Measurements from ENCODE around the gene GUCD1.

GUCD1 gene

GRCh38 chr22:24541681-24542515 is 13.0 kb downstream of the GUCD1 start:
- TF ChIP-seq EZH2phosphoT487 (conservative IDR thresholded peaks at IDR 0.05; ENCODE audit: low read length) (no peak), CTCF (IDR thresholded peaks at IDR 0.05; ENCODE audit: insufficient read depth, low read length, poor library complexity, severe bottlenecking) (no peak)
- Histone ChIP-seq H3K27ac (ENCODE audit: low read depth, low read length) (no peak overlapping the region), H2AFZ (ENCODE audit: low read depth, low read length, severe bottlenecking) (no peak overlapping the region), H3K9ac (ENCODE audit: low read length) (no peak overlapping the region), H3K36me3 (ENCODE audit: low read length) (no peaks in the 10 kb centered on the region), H3K9me2 (replicated peaks; ENCODE audit: insufficient read depth, low read length) (no peaks in the 10 kb centered on the region), H4K20me1 (ENCODE audit: low read depth, low read length) (no peaks in the 10 kb centered on the region), H3K4me3 (ENCODE audit: insufficient read depth, low read length, poor library complexity, severe bottlenecking) (no peak overlapping the region), H3K27me3 (ENCODE audit: low read length) (no peaks in the 10 kb centered on the region), H3K4me2 (ENCODE audit: low read depth, low read length, poor library complexity, severe bottlenecking) (no peak overlapping the region), H3K79me2 (ENCODE audit: insufficient read depth, low read length) (no peaks in the 10 kb centered on the region), H3K9me3 (ENCODE audit: insufficient read depth, low read length) (no peaks in the 10 kb centered on the region), H3F3A (ENCODE audit: insufficient read depth) (no peaks in the 10 kb centered on the region)

- Histone ChIP-seq H4K20me1 (ENCODE audit: low read depth, low read length) (no peaks in the 10 kb centered on the region), H3K4me3 (ENCODE audit: insufficient read depth, low read length, poor library complexity, severe bottlenecking) (no peak overlapping the region), H3F3A (ENCODE audit: insufficient read depth) (no peaks in the 10 kb centered on the region), H3K27ac (ENCODE audit: low read depth, low read length) (no peak overlapping the region), H3K9me3 (ENCODE audit: insufficient read depth, low read length) (no peaks in the 10 kb centered on the region), H3K9ac (ENCODE audit: low read length) (no peak overlapping the region), H3K79me2 (ENCODE audit: insufficient read depth, low read length) (no peaks in the 10 kb centered on the region), H3K4me2 (ENCODE audit: low read depth, low read length, poor library complexity, severe bottlenecking) (no peak overlapping the region), H3K9me2 (replicated peaks; ENCODE audit: insufficient read depth, low read length) (no peaks in the 10 kb centered on the region), H2AFZ (ENCODE audit: low read depth, low read length, severe bottlenecking) (no peak overlapping the region), H3K27me3 (ENCODE audit: low read length) (no peaks in the 10 kb centered on the region), H3K36me3 (ENCODE audit: low read length) (no peaks in the 10 kb centered on the region)
- no peak for TF ChIP-seq EZH2phosphoT487 (conservative IDR thresholded peaks at IDR 0.05; ENCODE audit: low read length)
- no peak for TF ChIP-seq CTCF (IDR thresholded peaks at IDR 0.05; ENCODE audit: insufficient read depth, low read length, poor library complexity, severe bottlenecking)
Measured at GRCh38 chr22:24540470-24540869, 14.5 kb downstream of the GUCD1 start.

GRCh38 chr22:24536089-24536488 is 18.8 kb downstream of the GUCD1 start:
- Histone ChIP-seq H4K20me1 (ENCODE audit: low read depth, low read length) (no peaks in the 10 kb centered on the region), H3K9me2 (replicated peaks; ENCODE audit: insufficient read depth, low read length) (no peaks in the 10 kb centered on the region), H3K36me3 (ENCODE audit: low read length) (no peaks in the 10 kb centered on the region), H3K4me3 (ENCODE audit: insufficient read depth, low read length, poor library complexity, severe bottlenecking) (no peak overlapping the region), H3K79me2 (ENCODE audit: insufficient read depth, low read length) (no peaks in the 10 kb centered on the region), H3K27ac (ENCODE audit: low read depth, low read length) (no peak overlapping the region), H3K4me2 (ENCODE audit: low read depth, low read length, poor library complexity, severe bottlenecking) (no peak overlapping the region), H2AFZ (ENCODE audit: low read depth, low read length, severe bottlenecking) (no peak overlapping the region), H3F3A (ENCODE audit: insufficient read depth) (no peaks in the 10 kb centered on the region), H3K9me3 (ENCODE audit: insufficient read depth, low read length) (no peaks in the 10 kb centered on the region), H3K27me3 (ENCODE audit: low read length) (no peaks in the 10 kb centered on the region), H3K9ac (ENCODE audit: low read length) (no peak overlapping the region)
- TF ChIP-seq EZH2phosphoT487 (conservative IDR thresholded peaks at IDR 0.05; ENCODE audit: low read length), result no peak
- no peak for TF ChIP-seq CTCF (IDR thresholded peaks at IDR 0.05; ENCODE audit: insufficient read depth, low read length, poor library complexity, severe bottlenecking)

Measured in SU-DHL-6 (cell line).